ENCODE results near the gene ST8SIA3.

DNA sequence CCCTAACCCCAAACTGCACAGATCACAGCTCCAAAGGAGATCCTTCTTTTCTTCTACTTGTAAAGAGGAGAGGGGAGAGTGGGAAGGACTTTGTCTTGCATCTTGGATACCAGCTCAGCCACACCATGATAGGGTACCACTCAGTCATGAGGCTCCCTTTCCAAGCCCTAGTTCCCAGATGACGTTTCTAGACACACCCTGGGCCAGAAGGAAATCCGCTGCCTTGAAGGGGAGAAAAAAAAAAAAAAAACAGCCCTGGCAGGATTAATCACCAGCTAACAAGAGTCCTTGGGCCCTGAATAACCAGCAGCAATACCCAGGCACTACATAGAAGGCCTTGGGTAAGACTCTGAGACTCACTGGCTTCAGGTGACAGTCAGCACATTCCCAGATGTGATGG, 36.9 kb downstream of the ST8SIA3 start:
- TF ChIP-seq POLR2AphosphoS5 (IDR thresholded peaks at IDR 0.05) (no peak), EP300 (IDR thresholded peaks at IDR 0.05) (no peak), POLR2A (IDR thresholded peaks at IDR 0.05) (no peak)
- TF ChIP-seq, protein P1, sequence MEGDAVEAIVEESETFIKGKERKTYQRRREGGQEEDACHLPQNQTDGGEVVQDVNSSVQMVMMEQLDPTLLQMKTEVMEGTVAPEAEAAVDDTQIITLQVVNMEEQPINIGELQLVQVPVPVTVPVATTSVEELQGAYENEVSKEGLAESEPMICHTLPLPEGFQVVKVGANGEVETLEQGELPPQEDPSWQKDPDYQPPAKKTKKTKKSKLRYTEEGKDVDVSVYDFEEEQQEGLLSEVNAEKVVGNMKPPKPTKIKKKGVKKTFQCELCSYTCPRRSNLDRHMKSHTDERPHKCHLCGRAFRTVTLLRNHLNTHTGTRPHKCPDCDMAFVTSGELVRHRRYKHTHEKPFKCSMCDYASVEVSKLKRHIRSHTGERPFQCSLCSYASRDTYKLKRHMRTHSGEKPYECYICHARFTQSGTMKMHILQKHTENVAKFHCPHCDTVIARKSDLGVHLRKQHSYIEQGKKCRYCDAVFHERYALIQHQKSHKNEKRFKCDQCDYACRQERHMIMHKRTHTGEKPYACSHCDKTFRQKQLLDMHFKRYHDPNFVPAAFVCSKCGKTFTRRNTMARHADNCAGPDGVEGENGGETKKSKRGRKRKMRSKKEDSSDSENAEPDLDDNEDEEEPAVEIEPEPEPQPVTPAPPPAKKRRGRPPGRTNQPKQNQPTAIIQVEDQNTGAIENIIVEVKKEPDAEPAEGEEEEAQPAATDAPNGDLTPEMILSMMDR (IDR thresholded peaks at IDR 0.05) = no peak

Measured in upper lobe of left lung (tissue), 4 donors.